C4-2B (cell line): ENCODE results near the gene SUCNR1.

Experiments used
- ZFX ChIP-seq: fragments of 450-650 bp; IDR thresholded peaks from 2 replicates; pipeline ENCODE4 v1.6.1; 2017
- TF ChIP-seq, protein P1 (sequence below): fragments of 450-650 bp; conservative IDR thresholded peaks from 2 replicates; pipeline ENCODE4 v1.5.1; 2017; ENCODE audit warnings: mild to moderate bottlenecking

DNA sequence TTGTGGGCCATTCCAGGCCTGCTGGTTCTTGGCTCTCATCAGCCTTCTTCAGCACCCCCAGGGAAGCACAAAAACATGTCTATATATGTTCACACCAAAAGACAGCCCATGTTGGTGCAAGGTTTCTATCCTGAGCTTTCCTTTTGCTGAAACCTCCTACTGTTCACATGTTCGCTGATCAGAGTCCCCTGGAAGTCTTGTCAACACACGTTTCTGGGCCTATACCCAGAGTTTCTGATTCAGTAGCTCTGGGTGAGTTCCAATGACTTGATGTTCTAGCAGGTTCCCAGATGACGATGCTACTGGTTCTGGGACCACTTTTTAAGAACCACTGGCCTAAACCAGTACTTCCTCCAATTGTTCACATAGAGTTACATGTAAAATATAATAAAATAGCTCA, 46.0 kb downstream of the SUCNR1 start:
- TF ChIP-seq, protein P1, sequence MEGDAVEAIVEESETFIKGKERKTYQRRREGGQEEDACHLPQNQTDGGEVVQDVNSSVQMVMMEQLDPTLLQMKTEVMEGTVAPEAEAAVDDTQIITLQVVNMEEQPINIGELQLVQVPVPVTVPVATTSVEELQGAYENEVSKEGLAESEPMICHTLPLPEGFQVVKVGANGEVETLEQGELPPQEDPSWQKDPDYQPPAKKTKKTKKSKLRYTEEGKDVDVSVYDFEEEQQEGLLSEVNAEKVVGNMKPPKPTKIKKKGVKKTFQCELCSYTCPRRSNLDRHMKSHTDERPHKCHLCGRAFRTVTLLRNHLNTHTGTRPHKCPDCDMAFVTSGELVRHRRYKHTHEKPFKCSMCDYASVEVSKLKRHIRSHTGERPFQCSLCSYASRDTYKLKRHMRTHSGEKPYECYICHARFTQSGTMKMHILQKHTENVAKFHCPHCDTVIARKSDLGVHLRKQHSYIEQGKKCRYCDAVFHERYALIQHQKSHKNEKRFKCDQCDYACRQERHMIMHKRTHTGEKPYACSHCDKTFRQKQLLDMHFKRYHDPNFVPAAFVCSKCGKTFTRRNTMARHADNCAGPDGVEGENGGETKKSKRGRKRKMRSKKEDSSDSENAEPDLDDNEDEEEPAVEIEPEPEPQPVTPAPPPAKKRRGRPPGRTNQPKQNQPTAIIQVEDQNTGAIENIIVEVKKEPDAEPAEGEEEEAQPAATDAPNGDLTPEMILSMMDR, result no peak
- TF ChIP-seq ZFX, result no peak
